CD4-positive, alpha-beta memory T cell (primary cell): ENCODE data around the gene PRKCSH. TPM values are rescaled to one million over a fixed set of nuclear protein-coding genes. Genes with fewer than 3 reads are reported as not detected.
"Not testable (repeated sequence)": the region's sequence is repeated elsewhere in the genome, so short reads cannot be mapped to it uniquely, and the experiment has no call there.

Experiments used
- CTCF ChIA-PET: fragments of 350-600 bp; sonication (Branson Sonifier 250); formaldehyde crosslinking; loops from one replicate; lab custom pipeline; 2021; ENCODE audit warnings: inconsistent platforms; ENCODE audit not compliant: partially characterized antibody; lab: Charles Lee
- POLR2A ChIA-PET: fragments of 350-600 bp; sonication (Branson Sonifier 250); formaldehyde crosslinking; loops from one replicate; lab custom pipeline; 2021; ENCODE audit not compliant: partially characterized antibody; lab: Charles Lee
- DNase-seq, 5 donors: peaks; one replicate each; pipeline versions ENCODE4 v3.0.0 to v3.0.0-alpha.2; 2020 to 2022; ENCODE audit warnings: mixed read lengths in 1 of 5
- H3K27ac ChIP-seq: one replicate; pipeline ENCODE4 v1.7.0; 2013; ENCODE audit warnings: low read depth, low read length
- H3K27me3 ChIP-seq: 2 replicates; pipeline ENCODE4 v1.7.0; 2013; ENCODE audit warnings: mild to moderate bottlenecking, low read length, moderate library complexity; ENCODE audit not compliant: insufficient read depth
- H3K36me3 ChIP-seq: 2 replicates; pipeline ENCODE4 v1.7.0; 2013; ENCODE audit warnings: mild to moderate bottlenecking, low read length, moderate library complexity; ENCODE audit not compliant: insufficient read depth
- H3K4me1 ChIP-seq: 2 replicates; pipeline ENCODE4 v1.7.0; 2013; ENCODE audit warnings: mild to moderate bottlenecking, low read length, moderate library complexity; ENCODE audit not compliant: insufficient read depth
- H3K4me3 ChIP-seq, 2 donors: one replicate each; pipeline ENCODE4 v1.7.0; 2013; ENCODE audit warnings: low read length in 2 of 2, mild to moderate bottlenecking in 1 of 2
- H3K9me3 ChIP-seq, 2 donors: one replicate each; pipeline ENCODE4 v1.7.0; 2013; ENCODE audit warnings: low read length in 2 of 2, control low read depth in 1 of 2; ENCODE audit not compliant: control insufficient read depth in 1 of 2
- H3K27ac Mint-ChIP-seq, 7 donors: one replicate each; pipeline ENCODE4 v1.8.0; 2020 to 2021; ENCODE audit warnings: mixed read lengths in 7 of 7, mild to moderate bottlenecking in 6 of 7, inconsistent platforms in 3 of 7, moderate library complexity in 3 of 7
- H3K27me3 Mint-ChIP-seq, 2 donors: one replicate each; pipeline ENCODE4 v1.8.0; 2020 to 2021; ENCODE audit warnings: mixed read lengths in 2 of 2
- H3K36me3 Mint-ChIP-seq, 2 donors: one replicate each; pipeline ENCODE4 v1.8.0; 2020 to 2021; ENCODE audit warnings: mixed read lengths in 2 of 2, inconsistent platforms in 1 of 2, mild to moderate bottlenecking in 1 of 2
- H3K4me1 Mint-ChIP-seq, 4 donors: one replicate each; pipeline ENCODE4 v1.8.0; 2020 to 2021; ENCODE audit warnings: mixed read lengths in 4 of 4, mild to moderate bottlenecking in 1 of 4
- H3K4me3 Mint-ChIP-seq, 8 donors: one replicate each; pipeline ENCODE4 v1.8.0; 2020 to 2021; ENCODE audit warnings: mixed read lengths in 8 of 8, mild to moderate bottlenecking in 7 of 8, moderate library complexity in 6 of 8, inconsistent platforms in 3 of 8
- H3K9me3 Mint-ChIP-seq, 8 donors: one replicate each; pipeline ENCODE4 v1.8.0; 2020 to 2021; ENCODE audit warnings: mixed read lengths in 8 of 8, mild to moderate bottlenecking in 5 of 8, inconsistent platforms in 3 of 8, moderate library complexity in 1 of 8
- intact Hi-C: fragments of 100-400 bp; cut with micrococcal nuclease; formaldehyde crosslinking; loops from one replicate; pipeline ENCODE4 v1.15.1; 2023
- polyA plus RNA-seq, 2 donors: library from polyadenylated mRNA; unstranded; fragments of 300-500 nt; fragmentation: Illumina TruSeq; gene quantifications; one replicate each; pipeline ENCODE4 v1.2.3, GENCODE V29; 2021
- total RNA-seq, 2 experiments: library from RNA; stranded (reverse); gene quantifications; one replicate each; pipeline ENCODE4 v1.2.3, GENCODE V29; 2021

The PRKCSH gene
- total and polyA plus RNA-seq, 4 experiments from 2014 or later = 14.0 to 300 (median 182) TPM

- POLR2A ChIA-PET = no interaction called here
- peaks cover 8 to 31% (median 26%) of the 10 kb centered on the region in 4 donors for H3K4me1 Mint-ChIP-seq
- no peaks in the 10 kb centered on the region for H3K36me3 ChIP-seq
- H3K27me3 ChIP-seq = peaks cover 31% of the 10 kb centered on the region
- H3K9me3 ChIP-seq = no peaks in the 10 kb centered on the region
- intact Hi-C loops = no loop called here
- H3K9me3 Mint-ChIP-seq = no peaks in the 10 kb centered on the region
- H3K27me3 Mint-ChIP-seq = peaks cover 24 to 27% of the 10 kb centered on the region in 2 donors
- no peak for DNase-seq
- no peaks in the 10 kb centered on the region for H3K36me3 Mint-ChIP-seq
- no peak overlapping the region for H3K4me3 Mint-ChIP-seq
- H3K27ac ChIP-seq = no peak overlapping the region
- no peak overlapping the region for H3K4me3 ChIP-seq
- CTCF ChIA-PET = interaction anchor here (1.2 kb wide), 1 partner anchor 9 kb away, joined by 3 read pairs; the partner anchor contains the start of gene ODAD3
- H3K4me1 ChIP-seq = peaks cover 32% of the 10 kb centered on the region
- H3K27ac Mint-ChIP-seq = no peak overlapping the region
These were observed 9.5 kb upstream of the PRKCSH start for GRCh38 chr19:11425719-11426457.

- Mint-ChIP-seq H3K36me3 (no peaks in the 10 kb centered on the region), H3K9me3 (no peaks in the 10 kb centered on the region), H3K4me3 (no peak overlapping the region), H3K27ac (no peak overlapping the region), H3K27me3 (peaks cover 16 to 22% of the 10 kb centered on the region in 2 donors), H3K4me1 (peaks cover 3 to 23% (median 20%) of the 10 kb centered on the region in 4 donors)
- Histone ChIP-seq H3K4me3 (no peak overlapping the region), H3K9me3 (no peaks in the 10 kb centered on the region), H3K27ac (no peak overlapping the region), H3K4me1 (peaks cover 24% of the 10 kb centered on the region), H3K36me3 (no peaks in the 10 kb centered on the region), H3K27me3 (peaks cover 23% of the 10 kb centered on the region)
- DNase-seq = no peak
- CTCF ChIA-PET = interaction anchor here (0.9 to 1.2 kb wide), 2 partner anchors 8 to 133 kb away, joined by 3 to 4 read pairs; partner anchors contain the start of gene ODAD3
- POLR2A ChIA-PET = no interaction called here
- intact Hi-C loops = no loop called here
These were observed 8.8 kb upstream of the PRKCSH start for GRCh38 chr19:11426656-11427055.

GRCh38 chr19:11433526-11433925 is 1.9 kb upstream of the PRKCSH start:
- intact Hi-C loops = not testable (repeated sequence)

GRCh38 chr19:11434703-11435056 is 755 bp upstream of the PRKCSH start:
- H3K27ac ChIP-seq = peak overlapping the region; percentile 74
- peaks cover 2 to 3% of the 10 kb centered on the region in 2 donors for H3K27me3 Mint-ChIP-seq
- peaks cover 0 to 4% (median 0%) of the 10 kb centered on the region in 8 donors for H3K9me3 Mint-ChIP-seq
- peaks cover 14 to 31% (median 23%) of the 10 kb centered on the region in 4 donors for H3K4me1 Mint-ChIP-seq
- peak overlapping the region; percentile 95 to 97 for H3K4me3 ChIP-seq
- intact Hi-C loops = loop anchor here (1.0 kb wide), 10 partner anchors 12 to 279 kb away; partner anchors contain the start of genes CCDC159, ECSIT, ELOF1 and SPC24
- no peaks in the 10 kb centered on the region for H3K9me3 ChIP-seq
- peaks cover 11 to 18% of the 10 kb centered on the region in 2 donors for H3K36me3 Mint-ChIP-seq
- H3K36me3 ChIP-seq = peaks cover 14% of the 10 kb centered on the region
- DNase-seq = no peak
- H3K4me3 Mint-ChIP-seq = peak overlapping the region; percentile 97 to 100 (median 99)
- no peaks in the 10 kb centered on the region for H3K27me3 ChIP-seq
- H3K27ac Mint-ChIP-seq = peak overlapping the region; percentile 95 to 100 (median 98)
- ChIA-PET CTCF (interaction anchor here (0.6 to 4.0 kb wide), 6 partner anchors 8 to 94 kb away, joined by 3 to 22 read pairs (median 7); partner anchors contain the start of gene EPOR), POLR2A (interaction anchor here (0.9 to 3.0 kb wide), 9 partner anchors 13 to 1616 kb away, joined by 3 to 32 read pairs (median 4); partner anchors contain the start of genes FBXL12 and SWSAP1)
- H3K4me1 ChIP-seq = peaks cover 19% of the 10 kb centered on the region

More at GRCh38 chr19:11433526-11433925, 1.9 kb upstream of the PRKCSH start:
- peak overlapping the region in 2 of 8 donors; percentile 8 to 46 for H3K4me3 Mint-ChIP-seq
- peaks cover 11 to 15% of the 10 kb centered on the region in 2 donors for H3K36me3 Mint-ChIP-seq
- not testable (repeated sequence) for H3K36me3 ChIP-seq, H3K4me3 ChIP-seq, H3K27ac ChIP-seq, DNase-seq, H3K27me3 Mint-ChIP-seq, H3K9me3 Mint-ChIP-seq, H3K9me3 ChIP-seq, H3K27me3 ChIP-seq
- POLR2A ChIA-PET = interaction anchor here (0.8 kb wide), 1 partner anchor 56 kb away, joined by 4 read pairs; no protein-coding TSS in a partner anchor
- CTCF ChIA-PET = interaction anchor here (1.7 to 4.0 kb wide), 3 partner anchors 49 to 59 kb away, joined by 6 to 22 read pairs (median 16); partner anchors contain the start of gene SWSAP1
- peaks cover 14 to 31% (median 23%) of the 10 kb centered on the region in 4 donors for H3K4me1 Mint-ChIP-seq
- peak overlapping the region in 2 of 7 donors; percentile 41 to 60 for H3K27ac Mint-ChIP-seq
- peaks cover 19% of the 10 kb centered on the region for H3K4me1 ChIP-seq

GRCh38 chr19:11435833-11436313 is 438 bp downstream of the PRKCSH start:
- ChIA-PET CTCF (interaction anchor here (0.5 to 4.0 kb wide), 7 partner anchors 13 to 142 kb away, joined by 3 to 22 read pairs (median 5); partner anchors contain the start of gene EPOR), POLR2A (interaction anchor here (0.7 to 3.0 kb wide), 11 partner anchors 14 to 1617 kb away, joined by 3 to 32 read pairs (median 3); partner anchors contain the start of genes ECSIT, FBXL12 and SWSAP1)
- Histone ChIP-seq H3K36me3 (peaks cover 19% of the 10 kb centered on the region), H3K27me3 (no peaks in the 10 kb centered on the region), H3K4me1 (peaks cover 19% of the 10 kb centered on the region), H3K9me3 (no peaks in the 10 kb centered on the region), H3K4me3 (peak overlapping the region; percentile 95 to 97), H3K27ac (peak overlapping the region; percentile 74)
- Mint-ChIP-seq H3K4me3 (peak overlapping the region; percentile 97 to 100 (median 99)), H3K27ac (peak overlapping the region; percentile 95 to 100 (median 98)), H3K36me3 (peaks cover 13 to 26% of the 10 kb centered on the region in 2 donors), H3K4me1 (peaks cover 14 to 32% (median 24%) of the 10 kb centered on the region in 4 donors), H3K9me3 (peaks cover 0 to 4% (median 0%) of the 10 kb centered on the region in 8 donors), H3K27me3 (peaks cover 0 to 3% of the 10 kb centered on the region in 2 donors)
- DNase-seq = no peak
- intact Hi-C loops = loop anchor here (1.0 kb wide), 10 partner anchors 14 to 281 kb away; partner anchors contain the start of genes CCDC159, ECSIT, ELOF1 and SPC24

GRCh38 chr19:11437955-11438354 is 2.5 kb downstream of the PRKCSH start:
- ChIA-PET CTCF (interaction anchor here (1.3 to 1.6 kb wide), 2 partner anchors 45 to 57 kb away, joined by 4 read pairs; no protein-coding TSS in a partner anchor), POLR2A (interaction anchor here (1.1 kb wide), 1 partner anchor 63 kb away, joined by 4 read pairs; no protein-coding TSS in a partner anchor)
- Histone ChIP-seq H3K9me3 (no peaks in the 10 kb centered on the region), H3K36me3 (peaks cover 37% of the 10 kb centered on the region), H3K27me3 (no peaks in the 10 kb centered on the region), H3K27ac (no peak overlapping the region), H3K4me3 (no peak overlapping the region), H3K4me1 (peaks cover 19% of the 10 kb centered on the region)
- Mint-ChIP-seq H3K27ac (peak overlapping the region in 5 of 7 donors; percentile 48 to 85 (median 59)), H3K4me1 (peaks cover 18 to 35% (median 25%) of the 10 kb centered on the region in 4 donors), H3K36me3 (peaks cover 28 to 45% of the 10 kb centered on the region in 2 donors), H3K4me3 (peak overlapping the region in 5 of 8 donors; percentile 8 to 73 (median 63)), H3K27me3 (peaks cover 0 to 3% of the 10 kb centered on the region in 2 donors), H3K9me3 (peaks cover 0 to 6% (median 0%) of the 10 kb centered on the region in 8 donors)
- DNase-seq = no peak
- intact Hi-C loops = no loop called here
